Fibroblast of villous mesenchyme (primary cell): Measurements from ENCODE around the gene OLFML2B. TPM values are rescaled to one million over a fixed set of nuclear protein-coding genes. Genes with fewer than 3 reads are reported as not detected.

ENCODE experiments used
- DNase-seq: peaks from one replicate; pipeline ENCODE4 v3.0.0-alpha.2; 2010; ENCODE audit warnings: low read depth
- H3K4me3 ChIP-seq: 2 replicates; pipeline ENCODE4 v1.5.1; 2011; ENCODE audit warnings: low read depth, mild to moderate bottlenecking, low read length
- total RNA-seq: library from RNA; depleted of rRNA; stranded (reverse); fragments of >200 nt; gene quantifications from 2 replicates; pipeline ENCODE4 v1.2.3, GENCODE V29; 2012
- TF ChIP-seq, protein P1 (sequence below): IDR thresholded peaks from 2 replicates; pipeline ENCODE4 v1.5.1; 2012; ENCODE audit warnings: low read depth, mild to moderate bottlenecking, low read length; ENCODE audit not compliant: insufficient read depth

OLFML2B gene
- total RNA-seq, 1 donor = 5.2 TPM

- H3K4me3 ChIP-seq = no peak overlapping the region
- no peak for DNase-seq
- TF ChIP-seq, protein P1, sequence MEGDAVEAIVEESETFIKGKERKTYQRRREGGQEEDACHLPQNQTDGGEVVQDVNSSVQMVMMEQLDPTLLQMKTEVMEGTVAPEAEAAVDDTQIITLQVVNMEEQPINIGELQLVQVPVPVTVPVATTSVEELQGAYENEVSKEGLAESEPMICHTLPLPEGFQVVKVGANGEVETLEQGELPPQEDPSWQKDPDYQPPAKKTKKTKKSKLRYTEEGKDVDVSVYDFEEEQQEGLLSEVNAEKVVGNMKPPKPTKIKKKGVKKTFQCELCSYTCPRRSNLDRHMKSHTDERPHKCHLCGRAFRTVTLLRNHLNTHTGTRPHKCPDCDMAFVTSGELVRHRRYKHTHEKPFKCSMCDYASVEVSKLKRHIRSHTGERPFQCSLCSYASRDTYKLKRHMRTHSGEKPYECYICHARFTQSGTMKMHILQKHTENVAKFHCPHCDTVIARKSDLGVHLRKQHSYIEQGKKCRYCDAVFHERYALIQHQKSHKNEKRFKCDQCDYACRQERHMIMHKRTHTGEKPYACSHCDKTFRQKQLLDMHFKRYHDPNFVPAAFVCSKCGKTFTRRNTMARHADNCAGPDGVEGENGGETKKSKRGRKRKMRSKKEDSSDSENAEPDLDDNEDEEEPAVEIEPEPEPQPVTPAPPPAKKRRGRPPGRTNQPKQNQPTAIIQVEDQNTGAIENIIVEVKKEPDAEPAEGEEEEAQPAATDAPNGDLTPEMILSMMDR = no peak
Measured at GRCh38 chr1:162010175-162010506, 13.5 kb downstream of the OLFML2B start.

- no peak overlapping the region for H3K4me3 ChIP-seq
- TF ChIP-seq, protein P1 = no peak
- no peak for DNase-seq
Measured at GRCh38 chr1:162009501-162010174, 14.0 kb downstream of the OLFML2B start.

- DNase-seq = no peak
- no peak overlapping the region for H3K4me3 ChIP-seq
- TF ChIP-seq, protein P1 = no peak
Measured at GRCh38 chr1:162008799-162009198, 14.9 kb downstream of the OLFML2B start.

DNA sequence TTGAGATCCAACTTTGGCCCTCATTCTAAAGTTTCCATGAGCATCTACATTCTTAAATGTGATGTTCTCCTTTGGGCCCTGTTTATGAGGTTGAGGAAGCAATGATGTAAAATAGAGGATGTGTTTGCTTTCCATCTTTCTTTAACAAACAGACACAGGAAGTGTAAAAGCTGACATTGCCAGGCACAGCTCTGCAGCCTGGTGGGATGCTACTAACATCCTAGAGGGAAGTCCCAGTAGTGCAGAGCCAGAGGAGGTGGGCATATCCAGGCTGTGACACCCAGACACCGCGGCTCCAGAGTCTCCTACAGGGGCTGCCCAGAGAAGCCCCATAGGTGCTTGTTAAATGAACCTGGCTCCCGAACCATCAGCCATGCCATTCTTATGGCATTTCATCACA, 16.2 kb downstream of the OLFML2B start:
- H3K4me3 ChIP-seq = no peak overlapping the region
- DNase-seq = no peak
- TF ChIP-seq, protein P1 = no peak

DNA sequence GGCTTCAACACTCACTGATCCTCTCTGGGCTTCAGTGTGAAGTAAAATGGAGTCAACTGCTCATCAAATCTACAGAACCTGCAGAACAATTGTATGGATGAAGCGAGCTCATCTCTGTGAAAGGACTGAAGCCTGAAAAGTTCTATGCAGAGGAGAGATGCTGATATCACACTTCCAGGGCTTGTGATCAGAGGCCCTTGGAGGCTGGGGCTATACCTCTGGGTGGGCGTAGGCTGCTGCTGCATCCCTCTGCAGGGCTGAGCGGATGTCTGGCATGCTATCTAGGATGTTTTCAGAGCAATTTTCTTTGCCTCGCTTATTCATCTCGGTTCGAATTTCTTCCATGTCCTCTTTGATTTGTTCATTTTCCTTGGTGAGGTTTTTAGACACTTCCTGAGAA, 17.6 kb downstream of the OLFML2B start:
- DNase-seq = no peak
- TF ChIP-seq, protein P1 = no peak
- H3K4me3 ChIP-seq = no peak overlapping the region

GRCh38 chr1:162004441-162004950, 19.2 kb downstream of the OLFML2B start:
- no peak overlapping the region for H3K4me3 ChIP-seq
- DNase-seq = no peak
- TF ChIP-seq, protein P1 = no peak

DNA sequence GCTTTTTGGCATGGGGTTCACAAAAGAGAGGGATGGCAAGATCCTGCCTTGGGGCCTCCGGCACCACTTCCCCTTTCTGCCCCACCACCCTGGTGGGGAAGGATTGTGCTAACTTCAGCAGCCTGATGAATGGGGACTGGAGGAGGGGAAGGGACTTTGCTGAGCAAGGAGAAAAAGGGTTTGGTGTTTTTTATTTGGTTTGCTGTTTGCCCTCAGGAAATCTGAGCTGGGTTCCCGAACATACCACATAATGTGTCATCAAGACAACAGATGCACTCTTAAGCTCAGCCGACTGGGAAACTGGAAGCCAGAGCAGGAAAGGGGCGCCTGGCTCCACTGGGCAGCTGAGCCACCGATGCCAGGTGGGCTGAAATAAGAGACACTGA, 19.8 kb downstream of the OLFML2B start:
- peak; percentile 91 for DNase-seq
- no peak overlapping the region for H3K4me3 ChIP-seq
- TF ChIP-seq, protein P1 = no peak
